Measurements from ENCODE around the gene SPNS1.
A peak's percentile ranks its signal among the peaks of the same experiment; 100 is the strongest.
"Not testable (repeated sequence)": the region's sequence is repeated elsewhere in the genome, so short reads cannot be mapped to it uniquely, and the experiment has no call there.

SPNS1 gene

GRCh38 chr16:28958836-28959235, 15.7 kb upstream of the SPNS1 start:
- no peak for DNase-seq (ENCODE audit: low spot score)

GRCh38 chr16:28964072-28964471, 10.5 kb upstream of the SPNS1 start:
- DNase-seq (ENCODE audit: low spot score): no peak

- no peak for DNase-seq (ENCODE audit: low spot score)
Observed at GRCh38 chr16:28964496-28964895, 10.1 kb upstream of the SPNS1 start.

GRCh38 chr16:28967156-28967555, 7.4 kb upstream of the SPNS1 start:
- no peak for DNase-seq (ENCODE audit: low spot score)

GRCh38 chr16:28969696-28970095, 4.9 kb upstream of the SPNS1 start:
- not testable (repeated sequence) for DNase-seq (ENCODE audit: low spot score)

- DNase-seq (ENCODE audit: low spot score): no peak
Observed at GRCh38 chr16:28974007-28974436, 556 bp upstream of the SPNS1 start.

GRCh38 chr16:28975158-28975599, 601 bp downstream of the SPNS1 start:
- DNase-seq (ENCODE audit: low spot score): no peak

GRCh38 chr16:28977703-28978662, 3.4 kb downstream of the SPNS1 start:
- DNase-seq (ENCODE audit: low spot score): peak; percentile 67

GRCh38 chr16:28980330-28980729, 5.8 kb downstream of the SPNS1 start:
- DNase-seq (ENCODE audit: low spot score): not testable (repeated sequence)

GRCh38 chr16:28980929-28981328, 6.4 kb downstream of the SPNS1 start:
- no peak for DNase-seq (ENCODE audit: low spot score)

- DNase-seq (ENCODE audit: low spot score): peak; percentile 72
Observed at GRCh38 chr16:28981517-28981916, 6.9 kb downstream of the SPNS1 start.

- no peak for DNase-seq (ENCODE audit: low spot score)
Observed at GRCh38 chr16:28982418-28982817, 7.8 kb downstream of the SPNS1 start.

GRCh38 chr16:28982949-28983348, 8.4 kb downstream of the SPNS1 start:
- no peak for DNase-seq (ENCODE audit: low spot score)

- no peak for DNase-seq (ENCODE audit: low spot score)
Observed at GRCh38 chr16:28983644-28984043, 9.1 kb downstream of the SPNS1 start.

- DNase-seq (ENCODE audit: low spot score): no peak
Observed at GRCh38 chr16:28984091-28984490, 9.5 kb downstream of the SPNS1 start.

GRCh38 chr16:28984619-28985135, 10.1 kb downstream of the SPNS1 start, which contains the start of gene LAT:
Gene LAT, plus strand, starts transcription at chr16:28985052. Its CDS starts 366 bp downstream, at chr16:28985418.
- DNase-seq (ENCODE audit: low spot score): peak; percentile 21

- DNase-seq (ENCODE audit: low spot score): no peak
Observed at GRCh38 chr16:28985211-28986041, 10.8 kb downstream of the SPNS1 start.

- DNase-seq (ENCODE audit: low spot score): no peak
Observed at GRCh38 chr16:28986046-28986445, 11.5 kb downstream of the SPNS1 start.

- no peak for DNase-seq (ENCODE audit: low spot score)
Observed at GRCh38 chr16:28986492-28986891, 11.9 kb downstream of the SPNS1 start.

- DNase-seq (ENCODE audit: low spot score): no peak
Observed at GRCh38 chr16:28987170-28987853, 12.7 kb downstream of the SPNS1 start.

- DNase-seq (ENCODE audit: low spot score): no peak
Observed at GRCh38 chr16:28989363-28989762, 14.8 kb downstream of the SPNS1 start.

Data from germinal center (tissue), 1 donor.